H1 (cell line): Measurements from ENCODE around the gene BTBD9. TPM values are rescaled to one million over a fixed set of nuclear protein-coding genes. Genes with fewer than 3 reads are reported as not detected.

ENCODE experiments used
- CTCF ChIA-PET: fragments of 300-600 bp; sonication (Branson Sonifier 250); formaldehyde crosslinking; loops from one replicate; lab custom pipeline; 2021; ENCODE audit not compliant: partially characterized antibody; lab: Charles Lee
- POLR2A ChIA-PET: fragments of 300-600 bp; sonication (Branson Sonifier 250); formaldehyde crosslinking; loops from one replicate; lab custom pipeline; 2021; ENCODE audit warnings: inconsistent platforms; ENCODE audit not compliant: partially characterized antibody; lab: Charles Lee
- DNase-seq, 2 experiments: peaks; one replicate each; pipeline versions ENCODE4 v3.0.0 to v3.0.0-alpha.2; 2010 to 2022; ENCODE audit warnings: low spot score in 2 of 2, low read depth in 1 of 2, mixed read lengths in 1 of 2
- FAIRE-seq: peaks from 2 replicates; lab custom pipeline; 2011; peaks lifted over from hg19 to GRCh38; lab: Jason Lieb, UNC
- H2AFZ ChIP-seq: 2 replicates; pipeline ENCODE4 v1.8.1; 2012; ENCODE audit warnings: low read length, inconsistent platforms
- H2AK5ac ChIP-seq: 2 replicates; pipeline ENCODE4 v1.6.1; 2013; ENCODE audit warnings: low read depth, low read length
- H2BK120ac ChIP-seq: replicated peaks from 2 replicates; pipeline ENCODE3; 2013; ENCODE audit warnings: low read depth, low read length, inconsistent platforms
- H2BK12ac ChIP-seq: 2 replicates; pipeline ENCODE4 v1.6.1; 2013; ENCODE audit warnings: low read depth, low read length
- H2BK15ac ChIP-seq: 2 replicates; pipeline ENCODE4 v1.6.1; 2013; ENCODE audit warnings: low read length
- H2BK20ac ChIP-seq: 2 replicates; pipeline ENCODE4 v1.6.1; 2013; ENCODE audit warnings: low read length
- H2BK5ac ChIP-seq: 2 replicates; pipeline ENCODE4 v1.6.1; 2013; ENCODE audit warnings: low read depth, low read length
- H3K14ac ChIP-seq: 2 replicates; pipeline ENCODE4 v1.6.1; 2013; ENCODE audit warnings: inconsistent platforms; ENCODE audit not compliant: insufficient read length
- H3K18ac ChIP-seq: 2 replicates; pipeline ENCODE4 v1.6.1; 2013; ENCODE audit warnings: low read length; ENCODE audit errors: extremely low read depth
- H3K23ac ChIP-seq: 2 replicates; pipeline ENCODE4 v1.6.1; 2013; ENCODE audit warnings: inconsistent platforms; ENCODE audit not compliant: insufficient read length
- H3K23me2 ChIP-seq: 2 replicates; pipeline ENCODE4 v1.6.1; 2013; ENCODE audit warnings: low read depth, low read length
- H3K27ac ChIP-seq: 2 replicates; pipeline ENCODE4 v1.6.1; 2011; ENCODE audit warnings: low read depth, low read length, inconsistent platforms
- H3K27me3 ChIP-seq, 4 experiments: replicated peaks in 1 of 4; 1 replicate in 1 of 4; 2 replicates in 3 of 4; pipeline versions ENCODE4 v1.6.1 to v1.8.1; 2011 to 2013; ENCODE audit warnings: low read length in 3 of 4, mild to moderate bottlenecking in 3 of 4, inconsistent platforms in 2 of 4, mixed read lengths in 2 of 4, moderate library complexity in 1 of 4; ENCODE audit not compliant: control insufficient read depth in 3 of 4, insufficient read depth in 3 of 4; ENCODE audit errors: extremely low read depth in 1 of 4
- H3K36me3 ChIP-seq, 4 experiments: 2 replicates each; pipeline versions ENCODE4 v1.6.1 to v1.8.1; 2011 to 2013; ENCODE audit warnings: mild to moderate bottlenecking in 4 of 4, low read length in 3 of 4, moderate library complexity in 2 of 4, control low read depth in 1 of 4, inconsistent platforms in 1 of 4; ENCODE audit not compliant: insufficient read depth in 4 of 4, control insufficient read depth in 2 of 4
- H3K4ac ChIP-seq: replicated peaks from 2 replicates; pipeline ENCODE3; 2013; ENCODE audit warnings: low read length, low read depth, mixed read lengths, inconsistent platforms; ENCODE audit not compliant: insufficient read length
- H3K4me1 ChIP-seq, 4 experiments: replicated peaks in 1 of 4; 1 replicate in 1 of 4; 2 replicates in 3 of 4; pipeline versions ENCODE4 v1.6.1 to v1.8.1; 2011 to 2013; ENCODE audit warnings: low read length in 3 of 4, inconsistent platforms in 2 of 4, mixed read lengths in 1 of 4; ENCODE audit not compliant: insufficient read depth in 4 of 4, control insufficient read depth in 3 of 4
- H3K4me2 ChIP-seq, 2 experiments: 2 replicates each; pipeline versions ENCODE4 v1.6.1 to v1.8.1; 2011 to 2013; ENCODE audit warnings: low read depth in 2 of 2, low read length in 2 of 2, control low read depth in 1 of 2, inconsistent platforms in 1 of 2, mild to moderate bottlenecking in 1 of 2; ENCODE audit not compliant: insufficient read depth in 1 of 2
- H3K4me3 ChIP-seq, 4 experiments: fragments of 200-600, 300-600 bp in 1 of 4; sonication (generic), shearing (Covaris generic), sonication (Bioruptor Twin) in 1 of 4; 2 replicates each; pipeline versions ENCODE4 v1.5.1 to v1.8.1; 2011 to 2016; ENCODE audit warnings: low read length in 4 of 4, low read depth in 3 of 4, control low read depth in 2 of 4, inconsistent platforms in 2 of 4, mild to moderate bottlenecking in 2 of 4, mixed read lengths in 1 of 4, moderate library complexity in 1 of 4; ENCODE audit not compliant: insufficient read depth in 2 of 4; ENCODE audit errors: extremely low read depth in 1 of 4
- H3K56ac ChIP-seq: replicated peaks from 2 replicates; pipeline ENCODE3; 2013; ENCODE audit warnings: low read depth, mild to moderate bottlenecking, mixed read lengths, low read length, inconsistent platforms; ENCODE audit not compliant: insufficient read length
- H3K79me1 ChIP-seq: 2 replicates; pipeline ENCODE4 v1.6.1; 2013; ENCODE audit warnings: low read depth, low read length, control low read depth
- H3K79me2 ChIP-seq, 2 experiments: 2 replicates each; pipeline versions ENCODE4 v1.6.1 to v1.8.1; 2012 to 2013; ENCODE audit warnings: low read length in 2 of 2, mild to moderate bottlenecking in 2 of 2, inconsistent platforms in 1 of 2; ENCODE audit not compliant: insufficient read depth in 2 of 2, control insufficient read depth in 1 of 2
- H3K9ac ChIP-seq, 4 experiments: replicated peaks in 1 of 4; 1 replicate in 1 of 4; 2 replicates in 3 of 4; pipeline versions ENCODE4 v1.6.1 to v1.8.1; 2011 to 2013; ENCODE audit warnings: low read depth in 3 of 4, low read length in 3 of 4, control low read depth in 2 of 4, mild to moderate bottlenecking in 2 of 4, moderate library complexity in 2 of 4, inconsistent platforms in 1 of 4; ENCODE audit errors: extremely low read depth in 1 of 4
- H3K9me3 ChIP-seq, 2 experiments: 2 replicates each; pipeline versions ENCODE4 v1.6.1 to v1.8.1; 2012 to 2013; ENCODE audit warnings: mild to moderate bottlenecking in 2 of 2, moderate library complexity in 2 of 2, control low read depth in 1 of 2, inconsistent platforms in 1 of 2, low read depth in 1 of 2, low read length in 1 of 2, mixed read lengths in 1 of 2; ENCODE audit not compliant: insufficient read depth in 2 of 2
- H4K20me1 ChIP-seq, 2 experiments: replicated peaks in 1 of 2; 2 replicates each; pipeline versions ENCODE3 to v1.8.1; 2011 to 2013; ENCODE audit warnings: inconsistent platforms in 2 of 2, low read length in 2 of 2, mild to moderate bottlenecking in 1 of 2; ENCODE audit not compliant: insufficient read depth in 2 of 2, control insufficient read depth in 1 of 2
- H4K5ac ChIP-seq: 2 replicates; pipeline ENCODE4 v1.6.1; 2013; ENCODE audit warnings: low read length, low read depth, mixed read lengths, inconsistent platforms; ENCODE audit not compliant: insufficient read length
- H4K8ac ChIP-seq: 2 replicates; pipeline ENCODE4 v1.8.0; 2013; ENCODE audit warnings: mild to moderate bottlenecking, moderate library complexity, low read length, inconsistent platforms; ENCODE audit not compliant: insufficient read depth; ENCODE audit errors: extremely low read depth
- H4K91ac ChIP-seq: replicated peaks from 2 replicates; pipeline ENCODE3; 2013; ENCODE audit warnings: low read length, mixed read lengths, inconsistent platforms; ENCODE audit not compliant: insufficient read length
- EP300 ChIP-seq, 2 experiments: IDR thresholded peaks; 1 replicate in 1 of 2; 2 replicates in 1 of 2; pipeline ENCODE4 v1.6.1; 2011 to 2012; ENCODE audit warnings: low read depth in 2 of 2, low read length in 2 of 2, mild to moderate bottlenecking in 2 of 2, borderline replicate concordance in 1 of 2, inconsistent platforms in 1 of 2, moderate library complexity in 1 of 2
- SAP30 ChIP-seq: fragments of 300-600 bp; sonication (generic); IDR thresholded peaks from 2 replicates; pipeline ENCODE4 v1.7.1; 2012; ENCODE audit warnings: low read length, moderate library complexity, mild to moderate bottlenecking, inconsistent platforms; ENCODE audit not compliant: insufficient read depth, insufficient replicate concordance
- TCF12 ChIP-seq: IDR thresholded peaks from 2 replicates; pipeline ENCODE4 v1.6.1; 2011; ENCODE audit warnings: low read depth, mild to moderate bottlenecking, low read length
- WGBS, 2 experiments: shearing (Covaris generic) in 1 of 2; methylation state at CpG; one replicate each; pipeline versions ENCODE4 v1.1.6 to v1.1.7; 2013 to 2015; ENCODE audit warnings: low lambda C conversion rate in 2 of 2, mixed read lengths in 2 of 2, inconsistent platforms in 1 of 2, low coverage in 1 of 2, missing lambda C conversion rate in 1 of 2; ENCODE audit not compliant: insufficient replicate concordance in 2 of 2, insufficient coverage in 1 of 2, insufficient read length in 1 of 2; ENCODE audit errors: extremely low coverage in 1 of 2, missing lambda C conversion rate in 1 of 2; 5-methylcytosine and 5-hydroxymethylcytosine counted together
- polyA plus RNA-seq, 7 experiments: library from polyadenylated mRNA; depleted of rRNA in 3 of 7; stranded (reverse) in 5 of 7; unstranded in 2 of 7; fragments of >200 nt in 5 of 7; fragments of 200-250 nt in 2 of 7; gene quantifications; 1 replicate in 5 of 7; 2 replicates in 1 of 7; 4 replicates in 1 of 7; pipeline versions ENCODE4 v1.2.1 to v1.2.3, GENCODE V29; 2011 to 2013; ENCODE audit warnings: missing spikeins in 2 of 7, mixed read lengths in 2 of 7
- total RNA-seq: library from RNA; stranded (reverse); fragmentation: NEBNext Ultra II Directional; extraction: Animal tissue kit (Norgen Biotek cat#: 25700); gene quantifications from 2 replicates; pipeline ENCODE4 v1.2.1, GENCODE V29; 2021

The BTBD9 gene
- total and polyA plus RNA-seq, 2 of the 8 experiments (the other 6 are each of a cell fraction or from before 2014, with no cell fraction given), result 0.92 to 4.1 TPM

GRCh38 chr6:38467566-38467965 is 172.2 kb downstream of the BTBD9 start:
- H2BK5ac ChIP-seq, result no peak overlapping the region
- no peak overlapping the region for H3K14ac ChIP-seq
- H3K23me2 ChIP-seq, result no peaks in the 10 kb centered on the region
- ChIA-PET POLR2A (no interaction called here), CTCF (interaction anchor here (1.2 kb wide), 1 partner anchor 280 kb away, joined by 3 read pairs; no protein-coding TSS in a partner anchor)
- peak overlapping the region; percentile 78 for H2BK120ac ChIP-seq
- no peak overlapping the region for H2AFZ ChIP-seq
- H3K79me2 ChIP-seq, result no peaks in the 10 kb centered on the region
- H3K27ac ChIP-seq, result no peak overlapping the region
- H3K56ac ChIP-seq, result no peak overlapping the region
- H2AK5ac ChIP-seq, result no peak overlapping the region
- FAIRE-seq, result no peak
- no peak overlapping the region for H3K4me3 ChIP-seq
- no peak overlapping the region for H2BK15ac ChIP-seq
- no peaks in the 10 kb centered on the region for H3K79me1 ChIP-seq
- no peaks in the 10 kb centered on the region; a peak in 1 of 7 replicates for H3K27me3 ChIP-seq
- WGBS, 2 experiments, result 92% methylated on average over 3 of the region's 3 CpGs; no CpG with 5 or more reads in 1 of the 2 experiments
- no peak overlapping the region for H4K91ac ChIP-seq
- no peak overlapping the region for H3K23ac ChIP-seq
- DNase-seq, result no peak
- H4K8ac ChIP-seq, result no peak overlapping the region
- H3K9ac ChIP-seq, result no peak overlapping the region
- H4K5ac ChIP-seq, result no peak overlapping the region
- H3K4me2 ChIP-seq, result no peak overlapping the region
- H3K4ac ChIP-seq, result no peak overlapping the region
- H2BK12ac ChIP-seq, result no peak overlapping the region
- H4K20me1 ChIP-seq, result no peaks in the 10 kb centered on the region
- no peak overlapping the region for H3K18ac ChIP-seq
- no peaks in the 10 kb centered on the region for H3K9me3 ChIP-seq
- no peak overlapping the region for H2BK20ac ChIP-seq
- no peaks in the 10 kb centered on the region for H3K4me1 ChIP-seq
- H3K36me3 ChIP-seq, result no peaks in the 10 kb centered on the region
- TF ChIP-seq EP300 (IDR thresholded peaks at IDR 0.05; ENCODE audit: borderline replicate concordance in 1 of 2, low read depth in 2 of 2, low read length in 2 of 2), result no peak
- no peak for TF ChIP-seq TCF12
- no peak for TF ChIP-seq SAP30
